NCI-H2171 treated with DMSO at 0.1 percent for 48 hours (cell line): ENCODE measurements around the gene TBC1D9.

ENCODE experiments used
- DNase-seq: peaks from one replicate; lab custom pipeline; 2025; lab: John Stamatoyannopoulos, UW

Gene TBC1D9

DNA sequence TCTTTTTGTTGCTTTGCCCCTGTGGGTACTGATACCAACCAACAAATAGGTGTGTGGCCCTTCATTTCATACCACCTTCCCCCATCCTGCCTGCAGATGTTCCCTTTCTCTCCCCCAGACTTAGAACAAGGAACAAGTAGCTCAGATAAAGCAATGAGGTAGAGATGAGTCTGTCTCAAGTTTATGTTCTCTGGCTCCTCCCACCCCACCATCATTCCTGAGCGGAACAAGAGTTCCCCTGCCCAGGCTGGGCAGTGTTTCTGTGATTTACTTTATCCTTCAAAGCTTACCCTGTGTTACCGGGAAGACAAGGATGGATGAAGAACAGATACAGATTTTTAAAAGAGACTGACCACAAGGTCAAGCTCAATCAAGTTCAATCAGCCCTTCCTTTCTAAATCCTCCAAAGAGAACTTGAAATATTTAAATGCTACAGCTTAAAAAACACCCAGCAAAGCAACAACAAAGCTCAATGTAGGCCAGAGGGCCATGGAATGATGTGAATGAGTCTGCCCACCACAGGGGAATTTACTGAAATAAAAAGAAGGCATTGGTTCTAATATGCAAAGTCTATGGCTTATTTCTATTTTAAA, 107.4 kb downstream of the TBC1D9 start:
- no peak for DNase-seq

DNA sequence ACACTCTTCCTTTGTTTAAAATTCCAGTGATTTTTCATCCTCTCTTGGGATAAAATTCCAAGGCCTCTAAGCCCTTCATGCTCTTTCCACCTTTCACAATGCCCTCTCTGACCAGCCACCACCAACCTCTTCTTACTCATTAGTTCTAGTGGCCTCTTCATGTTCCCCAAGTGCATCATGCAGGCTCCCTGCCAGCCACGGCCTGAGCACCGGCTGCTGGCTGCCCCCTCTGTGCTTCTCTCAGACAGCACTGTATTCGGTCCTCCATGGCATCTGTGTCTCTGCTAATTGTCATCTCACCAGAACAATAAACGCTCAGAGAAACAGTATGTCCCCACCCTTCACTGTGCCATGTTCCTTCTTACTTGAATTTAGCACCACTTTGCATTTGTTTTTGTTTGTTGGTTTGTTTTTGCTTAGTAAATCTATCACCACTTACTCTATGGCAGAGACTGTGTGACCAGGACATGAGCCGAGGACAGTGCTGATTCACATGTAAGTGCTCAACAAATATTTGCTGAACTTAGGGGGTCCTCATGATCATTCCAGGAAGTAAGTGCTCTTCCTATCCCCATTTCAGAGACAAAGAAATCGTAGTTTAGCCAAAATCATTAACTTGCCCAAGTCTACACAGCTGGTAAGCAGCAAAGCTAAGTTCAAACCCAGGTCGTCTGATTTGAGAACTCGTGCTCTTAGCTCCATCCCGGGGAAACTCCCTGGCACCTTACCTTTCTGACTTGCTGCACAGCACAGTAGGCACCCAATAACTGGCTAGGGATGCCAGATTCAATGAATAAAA, 110.4 kb downstream of the TBC1D9 start:
- no peak for DNase-seq

DNA sequence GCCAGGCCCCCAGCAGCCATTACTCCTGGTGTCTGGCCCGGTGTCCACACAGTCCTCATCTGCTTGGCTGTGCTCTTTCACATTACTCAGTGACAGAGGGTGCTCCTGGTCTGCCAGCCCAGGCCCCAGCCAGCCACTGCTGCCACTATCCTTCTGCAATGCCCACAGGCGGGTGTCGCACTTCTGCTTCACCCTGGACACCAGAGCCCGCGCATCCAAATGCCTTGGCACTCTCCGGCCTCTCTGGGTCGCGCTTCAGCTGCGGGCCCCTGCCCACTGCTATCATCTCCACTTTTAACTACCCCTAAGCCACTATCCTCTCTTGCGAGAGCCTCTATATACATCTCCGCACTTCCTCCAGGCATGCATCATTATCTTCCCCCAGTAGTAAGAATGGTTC, 111.0 kb downstream of the TBC1D9 start:
- no peak for DNase-seq

- no peak for DNase-seq
Observed at GRCh38 chr4:140644470-140645185, 111.6 kb downstream of the TBC1D9 start.

DNA sequence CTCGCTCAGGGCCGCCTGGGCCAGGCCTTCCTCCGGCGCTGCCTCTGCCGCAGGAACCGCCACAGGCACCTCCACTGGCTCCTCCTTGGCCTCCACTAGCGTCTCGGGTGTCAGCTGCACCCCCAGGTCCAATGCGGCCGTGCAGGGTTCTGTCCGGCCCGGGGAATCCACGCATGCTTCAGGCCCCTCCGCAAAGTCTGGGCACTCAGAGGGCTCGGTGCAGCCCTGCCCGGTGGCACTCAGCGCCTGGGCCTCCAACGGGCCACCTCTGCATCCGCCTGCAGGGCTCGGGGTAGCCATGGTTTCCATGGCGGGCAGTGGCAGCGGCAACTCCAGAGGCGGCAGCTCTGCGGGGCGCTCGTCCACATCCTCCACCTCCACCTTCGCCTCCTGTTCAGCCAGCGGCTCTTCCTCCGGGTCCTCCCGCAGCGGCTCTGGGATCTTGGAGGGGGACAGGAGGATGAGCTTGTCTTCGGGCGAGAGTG, 112.6 kb downstream of the TBC1D9 start:
- DNase-seq: no peak

GRCh38 chr4:140642674-140643437, 113.3 kb downstream of the TBC1D9 start:
- DNase-seq: no peak

DNA sequence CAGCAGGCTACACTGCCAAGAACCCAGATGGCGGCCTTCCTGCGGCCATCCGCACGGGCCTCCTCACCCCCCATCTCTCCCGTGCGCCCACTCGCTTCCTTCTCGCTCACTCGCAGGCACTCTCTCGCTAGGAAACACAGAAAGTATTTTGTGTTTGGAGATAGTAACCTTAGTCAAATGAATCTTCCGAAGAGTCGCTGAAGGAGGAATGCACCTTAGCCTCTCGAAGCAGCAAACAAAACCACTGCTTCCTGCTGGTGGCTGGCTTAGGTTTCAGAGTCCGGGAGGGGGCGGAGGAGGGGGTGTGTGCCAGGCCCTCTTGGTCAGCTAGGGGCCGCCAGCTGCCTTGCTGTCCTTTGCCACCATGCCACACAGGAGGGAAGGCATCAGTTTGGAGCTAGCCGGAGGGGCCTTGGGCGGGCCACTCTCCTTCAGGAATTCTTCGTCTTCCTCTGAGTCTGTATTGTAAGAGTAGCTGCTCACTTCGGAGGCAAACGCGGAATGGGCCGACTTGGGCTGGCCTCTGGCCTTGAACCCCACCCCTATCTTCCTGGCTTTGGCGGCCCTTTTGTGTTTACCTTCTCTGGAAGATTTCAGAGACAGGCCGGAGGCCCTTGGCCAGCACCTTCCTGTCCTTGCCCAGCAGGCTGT, 114.3 kb downstream of the TBC1D9 start:
- no peak for DNase-seq

DNA sequence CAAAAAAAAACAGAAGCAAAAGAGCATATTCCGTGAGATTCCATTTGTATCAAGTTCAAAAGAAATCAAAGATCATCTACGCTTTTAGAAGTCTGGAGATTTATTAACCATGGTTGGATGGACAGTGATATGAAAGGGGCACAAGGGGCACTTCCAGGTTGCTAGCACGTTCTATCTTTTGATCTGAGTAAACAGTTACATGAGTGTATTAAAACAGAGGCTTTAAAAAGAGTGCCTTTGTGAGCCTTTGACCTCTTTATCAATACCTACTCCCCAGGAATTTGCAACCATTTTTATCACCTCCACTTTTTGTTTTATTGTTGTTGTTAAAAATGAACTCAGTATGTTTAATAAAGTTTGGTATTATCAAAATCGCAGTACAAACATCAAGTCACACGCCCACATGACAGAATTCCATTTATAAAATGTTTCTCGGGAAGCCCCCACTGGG, 115.1 kb downstream of the TBC1D9 start:
- DNase-seq: no peak

DNA sequence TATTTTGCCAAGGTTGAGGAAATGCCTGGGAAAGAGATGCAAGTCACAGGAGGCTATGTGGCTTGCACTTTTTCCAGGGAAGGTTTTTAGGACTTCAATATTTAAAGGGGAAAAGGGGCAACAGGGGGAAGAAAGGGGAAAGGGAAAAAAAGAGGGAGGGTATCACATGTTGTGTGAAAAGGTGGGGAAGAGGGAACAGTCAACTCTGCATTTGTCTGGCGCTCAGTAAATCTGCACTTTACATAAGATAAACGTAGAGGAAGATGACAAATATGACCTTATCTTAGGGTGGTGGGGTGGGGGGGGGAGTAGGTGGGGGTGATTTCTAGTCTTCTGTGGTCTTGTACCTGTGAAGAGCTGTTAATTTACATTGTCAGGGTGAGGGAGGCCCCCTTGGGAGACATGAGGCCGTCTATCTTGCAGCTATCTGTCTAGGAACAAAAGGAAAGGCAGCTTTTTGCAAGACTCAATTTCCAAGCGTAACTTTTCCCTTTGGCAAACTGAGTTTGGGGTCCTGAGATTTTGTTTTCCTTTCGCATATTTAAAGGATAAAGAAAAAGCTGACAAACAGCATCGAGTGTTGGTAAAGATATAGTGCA, 115.9 kb downstream of the TBC1D9 start:
- no peak for DNase-seq

DNA sequence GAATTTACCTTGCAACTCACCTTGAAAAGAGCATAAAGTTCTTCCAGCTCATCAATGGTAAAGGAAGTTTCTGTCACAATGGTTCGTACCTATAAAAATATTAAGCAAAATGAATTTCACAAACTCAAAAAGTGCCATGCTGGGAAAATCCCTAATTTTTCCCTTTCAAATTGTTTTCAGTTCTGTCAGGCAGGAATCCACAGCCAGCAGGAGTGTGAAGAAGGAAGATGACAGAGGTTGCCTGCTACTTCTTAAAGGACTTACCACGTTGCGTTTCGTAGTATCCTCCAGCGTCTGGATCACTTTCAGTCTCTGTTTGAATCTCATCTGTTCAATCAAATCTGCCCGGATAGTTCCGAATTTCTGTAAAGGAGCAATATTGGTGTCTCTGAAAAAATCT, 117.1 kb downstream of the TBC1D9 start:
- DNase-seq: no peak

GRCh38 chr4:140637836-140638235, 118.3 kb downstream of the TBC1D9 start:
- peak; percentile 10 for DNase-seq

- DNase-seq: no peak
Observed at GRCh38 chr4:140635606-140636005, 120.6 kb downstream of the TBC1D9 start.

DNA sequence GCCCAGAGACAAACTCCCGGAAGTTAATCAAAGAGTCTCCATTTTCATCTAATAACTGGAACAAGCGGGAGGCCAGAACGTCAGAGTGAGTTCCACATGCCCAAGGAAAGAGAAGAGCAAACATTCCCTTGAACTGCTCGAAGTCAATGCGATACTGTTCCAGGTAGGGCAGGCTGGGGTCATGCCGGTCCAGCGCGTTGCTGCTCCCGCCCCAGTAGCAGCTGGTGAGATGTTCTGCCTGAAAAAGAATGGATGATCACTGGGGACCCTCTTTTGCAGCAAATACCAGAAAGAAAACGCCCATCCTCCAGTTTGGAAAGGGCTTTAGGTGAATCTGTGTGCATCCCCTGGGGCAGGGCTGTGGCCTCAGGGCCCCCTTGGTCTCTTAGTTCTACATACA, 122.2 kb downstream of the TBC1D9 start:
- DNase-seq: no peak

- DNase-seq: peak; percentile 5
Observed at GRCh38 chr4:140633124-140633523, 123.1 kb downstream of the TBC1D9 start.

DNA sequence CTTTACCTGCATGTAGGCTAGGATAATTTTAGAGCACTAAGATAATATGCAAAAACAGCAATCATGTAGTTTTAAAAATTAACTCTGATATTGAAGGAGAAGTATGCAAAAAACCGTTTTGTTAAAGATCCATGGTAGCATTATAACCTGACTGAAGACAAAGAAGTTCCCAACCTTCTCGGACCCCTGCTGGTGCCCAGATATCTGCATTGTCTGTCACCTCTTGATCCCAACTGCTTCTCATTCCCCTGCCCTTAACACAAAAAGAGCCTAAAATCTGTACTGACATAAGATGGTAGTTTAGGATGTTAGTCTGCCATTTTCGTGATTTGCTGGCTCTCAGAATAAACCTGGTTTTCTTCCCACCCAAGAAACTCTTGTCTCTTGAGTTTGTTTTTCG, 125.9 kb downstream of the TBC1D9 start:
- DNase-seq: no peak

DNA sequence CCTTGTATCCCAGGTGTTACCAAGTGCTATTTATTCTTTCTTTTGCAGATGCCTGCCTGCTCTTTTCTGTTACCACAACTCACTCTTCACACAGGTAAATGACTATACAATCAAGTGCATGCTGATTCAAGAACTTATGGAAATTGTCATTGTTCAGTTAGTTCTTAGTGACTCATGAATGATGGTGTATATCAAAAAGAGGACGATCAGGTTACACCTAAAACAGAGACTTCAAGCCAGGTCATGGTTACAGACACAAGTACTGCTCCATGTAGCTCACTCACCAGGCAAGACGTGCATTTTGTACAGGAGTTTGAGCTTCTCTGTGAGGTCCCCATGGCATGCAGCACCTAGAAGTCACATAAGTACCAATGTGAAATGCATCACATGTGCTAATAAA, 128.2 kb downstream of the TBC1D9 start:
- DNase-seq: no peak

GRCh38 chr4:140626661-140627376, 129.4 kb downstream of the TBC1D9 start:
- no peak for DNase-seq

DNA sequence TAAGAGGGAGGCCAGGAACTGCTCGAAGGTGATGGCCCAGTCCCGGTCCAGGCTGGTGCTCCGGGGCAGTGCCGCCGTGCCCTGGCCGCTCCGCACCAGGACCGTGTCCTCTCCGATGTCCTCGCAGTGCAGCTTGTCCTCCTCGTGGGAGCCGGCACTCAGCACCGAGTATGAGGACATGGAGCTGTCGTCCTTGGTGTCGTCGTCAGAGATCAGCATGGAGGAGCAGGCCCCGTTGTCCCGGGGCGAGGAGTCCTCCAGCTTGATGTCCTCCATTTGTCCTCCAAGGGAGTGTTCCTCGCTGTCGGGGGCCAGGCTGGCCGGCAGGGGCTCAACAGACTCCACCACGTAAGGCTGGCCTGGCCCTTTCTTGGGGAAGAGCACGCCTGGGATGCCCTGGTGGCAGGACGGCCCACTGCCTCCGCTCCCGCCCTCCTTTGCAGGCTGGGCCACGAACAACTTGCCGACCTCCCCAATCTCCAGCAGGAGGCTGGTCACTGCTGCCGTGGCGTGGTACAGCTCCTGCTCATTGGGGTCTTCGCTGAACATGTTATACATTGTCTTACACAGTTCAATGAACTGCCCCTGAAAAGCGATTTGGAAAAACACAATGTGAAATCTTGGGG, 133.7 kb downstream of the TBC1D9 start:
- no peak for DNase-seq

DNA sequence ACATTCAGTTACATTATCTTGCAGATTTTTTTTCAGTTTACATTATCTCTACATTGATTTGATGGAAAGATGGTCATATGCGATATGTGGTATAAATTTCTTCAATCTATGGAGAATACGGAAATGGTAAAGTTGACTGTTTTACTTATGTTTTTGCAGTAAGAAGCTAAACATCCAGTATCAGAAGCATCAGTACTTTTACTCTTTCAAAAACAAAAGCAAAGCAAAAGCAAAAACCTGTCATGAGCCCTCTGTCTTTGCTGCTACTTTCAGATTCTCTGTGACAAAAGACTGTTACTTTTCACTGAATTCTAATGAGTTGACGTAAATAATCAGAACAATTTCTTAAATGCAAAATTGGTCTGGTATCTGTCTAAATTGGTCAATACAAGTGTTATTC, 135.0 kb downstream of the TBC1D9 start:
- DNase-seq: no peak
